Tibial nerve (tissue), 4 donors: ENCODE results near the gene SCUBE3.

Experiments used
- EP300 ChIP-seq, 2 donors: sonication (generic); formaldehyde crosslinking; IDR thresholded peaks; one replicate each; pipeline ENCODE4 v1.6.1; 2017; ENCODE audit warnings: antibody characterized with exemption in 2 of 2, mild to moderate bottlenecking in 1 of 2
- TF ChIP-seq, protein P1 (sequence below), 5 experiments: fragments of 200-600 bp in 3 of 5; fragments of 450-650 bp in 2 of 5; sonication (generic) in 3 of 5; IDR thresholded peaks; one replicate each; pipeline ENCODE4 v1.5.1; 2016 to 2019; ENCODE audit warnings: antibody characterized with exemption in 5 of 5, mild to moderate bottlenecking in 3 of 5, moderate library complexity in 2 of 5

DNA sequence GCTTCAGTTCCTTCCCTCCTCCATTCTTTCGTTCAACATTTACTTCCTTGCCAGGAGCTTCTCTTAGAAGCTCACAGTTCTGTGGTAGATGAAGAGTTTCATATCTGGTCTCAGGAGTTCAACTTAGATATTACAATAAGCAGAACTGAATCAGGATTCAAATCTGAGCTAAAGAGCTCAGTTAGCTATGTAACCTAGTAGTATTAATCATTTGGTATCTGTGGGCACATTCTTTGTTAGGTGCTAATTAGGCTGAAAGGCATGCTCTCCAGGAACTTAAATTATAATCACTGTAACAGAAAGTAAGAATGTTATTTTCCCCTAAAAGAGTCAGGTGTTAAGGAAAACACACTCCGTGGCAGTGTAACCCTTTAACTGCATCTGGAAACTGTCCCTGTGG, 54.1 kb downstream of the SCUBE3 start:
- no peak for TF ChIP-seq EP300 (IDR thresholded peaks at IDR 0.05)
- TF ChIP-seq, protein P1, sequence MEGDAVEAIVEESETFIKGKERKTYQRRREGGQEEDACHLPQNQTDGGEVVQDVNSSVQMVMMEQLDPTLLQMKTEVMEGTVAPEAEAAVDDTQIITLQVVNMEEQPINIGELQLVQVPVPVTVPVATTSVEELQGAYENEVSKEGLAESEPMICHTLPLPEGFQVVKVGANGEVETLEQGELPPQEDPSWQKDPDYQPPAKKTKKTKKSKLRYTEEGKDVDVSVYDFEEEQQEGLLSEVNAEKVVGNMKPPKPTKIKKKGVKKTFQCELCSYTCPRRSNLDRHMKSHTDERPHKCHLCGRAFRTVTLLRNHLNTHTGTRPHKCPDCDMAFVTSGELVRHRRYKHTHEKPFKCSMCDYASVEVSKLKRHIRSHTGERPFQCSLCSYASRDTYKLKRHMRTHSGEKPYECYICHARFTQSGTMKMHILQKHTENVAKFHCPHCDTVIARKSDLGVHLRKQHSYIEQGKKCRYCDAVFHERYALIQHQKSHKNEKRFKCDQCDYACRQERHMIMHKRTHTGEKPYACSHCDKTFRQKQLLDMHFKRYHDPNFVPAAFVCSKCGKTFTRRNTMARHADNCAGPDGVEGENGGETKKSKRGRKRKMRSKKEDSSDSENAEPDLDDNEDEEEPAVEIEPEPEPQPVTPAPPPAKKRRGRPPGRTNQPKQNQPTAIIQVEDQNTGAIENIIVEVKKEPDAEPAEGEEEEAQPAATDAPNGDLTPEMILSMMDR (IDR thresholded peaks at IDR 0.05), result no peak
